Kidney tubule cell (primary cell): ENCODE data around the gene IRX1.

Source experiments
- DNase-seq: peaks from one replicate; pipeline ENCODE4 v3.0.0-alpha.2; 2018; ENCODE audit warnings: low spot score

The IRX1 gene

GRCh38 chr5:3650868-3651267 lies 55.2 kb downstream of the IRX1 start:
- DNase-seq, result no peak
